HG02938 (cell line): ENCODE measurements around the gene ABCF3.

ENCODE experiments used
- ATAC-seq: cut with Tn5 transposase; IDR thresholded peaks from one replicate; pipeline ENCODE4 v1.9.1; 2021; ENCODE audit warnings: mild to moderate bottlenecking, moderate library complexity; ENCODE audit not compliant: unreplicated experiment

Gene ABCF3

GRCh38 chr3:184185461-184186183, 377 bp upstream of the ABCF3 start:
- ATAC-seq, result peak; percentile 93

GRCh38 chr3:184186902-184187207, 856 bp downstream of the ABCF3 start:
- ATAC-seq, result no peak

- no peak for ATAC-seq
These were observed 2.1 kb downstream of the ABCF3 start for GRCh38 chr3:184188080-184188479.

- ATAC-seq, result no peak
These were observed 3.4 kb downstream of the ABCF3 start for GRCh38 chr3:184189421-184189820.

- ATAC-seq, result no peak
These were observed 6.9 kb downstream of the ABCF3 start for GRCh38 chr3:184192889-184193288.

GRCh38 chr3:184193991-184194539, 8.1 kb downstream of the ABCF3 start:
- ATAC-seq, result no peak

- no peak for ATAC-seq
These were observed 10.5 kb downstream of the ABCF3 start for GRCh38 chr3:184196536-184196935.

GRCh38 chr3:184198509-184198908, 12.5 kb downstream of the ABCF3 start:
- no peak for ATAC-seq

GRCh38 chr3:184200825-184201224, 14.8 kb downstream of the ABCF3 start:
- ATAC-seq, result no peak

GRCh38 chr3:184203526-184203925, 17.5 kb downstream of the ABCF3 start:
- no peak for ATAC-seq

- ATAC-seq, result no peak
These were observed 23.3 kb downstream of the ABCF3 start for GRCh38 chr3:184209146-184209923.

- ATAC-seq, result no peak
These were observed 25.3 kb downstream of the ABCF3 start for GRCh38 chr3:184211297-184211696.

- no peak for ATAC-seq
These were observed 25.7 kb downstream of the ABCF3 start for GRCh38 chr3:184211718-184212117.

- ATAC-seq, result no peak
These were observed 32.8 kb downstream of the ABCF3 start for GRCh38 chr3:184218814-184219213.

- no peak for ATAC-seq
These were observed 36.5 kb downstream of the ABCF3 start for GRCh38 chr3:184222521-184222920.

- no peak for ATAC-seq
These were observed 37.9 kb downstream of the ABCF3 start for GRCh38 chr3:184223946-184224345.

- ATAC-seq, result no peak
These were observed 41.5 kb downstream of the ABCF3 start for GRCh38 chr3:184227481-184227935.

GRCh38 chr3:184228376-184229137, 42.6 kb downstream of the ABCF3 start:
- no peak for ATAC-seq

- ATAC-seq, result peak; percentile 60
These were observed 43.5 kb downstream of the ABCF3 start, which contains the start of gene VWA5B2 for GRCh38 chr3:184229394-184230080. TSS of gene VWA5B2 (plus strand) at chr3:184229585. CDS start at chr3:184230529, 944 bp downstream.

GRCh38 chr3:184230081-184230602, 44.1 kb downstream of the ABCF3 start:
- ATAC-seq, result no peak
